Panc1 (cell line): ENCODE measurements around the gene SUPT20HL1. TPM values are rescaled to one million over a fixed set of nuclear protein-coding genes. Genes with fewer than 3 reads are reported as not detected.

Experiments
- ATAC-seq: fragments of 200-7000 bp; cut with Tn5 transposase; 2 replicates; pipeline ENCODE4 v1.9.1; 2020; ENCODE audit warnings: mild to moderate bottlenecking, moderate library complexity
- BruUV-seq: library from RNA; stranded (reverse); fragments of 400-500 nt; replicated peaks from 2 replicates; lab custom pipeline; 2021; lab: Mats Ljungman, UMichigan
- CTCF ChIA-PET: fragments of 300-600 bp; sonication (Branson Sonifier 250); formaldehyde crosslinking; loops from one replicate; lab custom pipeline; 2022; ENCODE audit warnings: antibody characterized with exemption; lab: Charles Lee
- POLR2A ChIA-PET: fragments of 300-600 bp; sonication (Branson Sonifier 250); formaldehyde crosslinking; loops from one replicate; lab custom pipeline; 2022; ENCODE audit warnings: antibody characterized with exemption; lab: Charles Lee
- DNase-seq: peaks from one replicate; pipeline ENCODE4 v3.0.0-alpha.2; 2010; ENCODE audit warnings: low read depth, low spot score
- H3K27ac ChIP-seq: 2 replicates; pipeline ENCODE4 v1.5.1; 2011; ENCODE audit warnings: mild to moderate bottlenecking, low read length, inconsistent platforms
- H3K27me3 ChIP-seq: fragments of 200-500 bp; sonication (Bioruptor generic); 2 replicates; pipeline ENCODE4 v1.6.0; 2014; ENCODE audit warnings: low read length, inconsistent platforms; ENCODE audit not compliant: control insufficient read depth, insufficient read depth
- H3K36me3 ChIP-seq: fragments of 200-500 bp; sonication (Bioruptor generic); 2 replicates; pipeline ENCODE4 v1.5.1; 2014; ENCODE audit warnings: inconsistent platforms, mild to moderate bottlenecking, low read length, moderate library complexity; ENCODE audit not compliant: control insufficient read depth, insufficient read depth
- H3K4me1 ChIP-seq: 2 replicates; pipeline ENCODE4 v1.5.1; 2011; ENCODE audit warnings: inconsistent platforms, mild to moderate bottlenecking, low read length, moderate library complexity; ENCODE audit not compliant: control insufficient read depth, insufficient read depth
- H3K4me3 ChIP-seq, 2 experiments: 2 replicates each; pipeline ENCODE4 v1.5.1; 2011 to 2012; ENCODE audit warnings: low read depth in 2 of 2, low read length in 2 of 2, mild to moderate bottlenecking in 2 of 2, inconsistent platforms in 1 of 2, moderate library complexity in 1 of 2
- H3K9me3 ChIP-seq: fragments of 200-500 bp; sonication (Bioruptor generic); 2 replicates; pipeline ENCODE4 v1.5.1; 2014; ENCODE audit warnings: low read depth, mild to moderate bottlenecking, inconsistent platforms, low read length, moderate library complexity; ENCODE audit not compliant: control insufficient read depth, insufficient read depth
- CTCF ChIP-seq: fragments of 450-650 bp; IDR thresholded peaks from 2 replicates; pipeline ENCODE4 v1.5.1; 2017; ENCODE audit warnings: mild to moderate bottlenecking
- POLR2AphosphoS5 ChIP-seq: IDR thresholded peaks from 2 replicates; pipeline ENCODE4 v1.6.1; 2012; ENCODE audit warnings: mild to moderate bottlenecking, low read depth, low read length, moderate library complexity
- REST ChIP-seq, 2 experiments: IDR thresholded peaks; 2 replicates each; pipeline ENCODE4 v1.6.1; 2011 to 2012; ENCODE audit warnings: low read depth in 2 of 2, control low read depth in 1 of 2, low read length in 1 of 2, mild to moderate bottlenecking in 1 of 2, moderate library complexity in 1 of 2; ENCODE audit not compliant: insufficient read depth in 1 of 2
- SIN3A ChIP-seq: IDR thresholded peaks from 2 replicates; pipeline ENCODE4 v1.6.1; 2012; ENCODE audit warnings: low read depth, mild to moderate bottlenecking, low read length, moderate library complexity, borderline replicate concordance; ENCODE audit not compliant: insufficient read depth
- TCF7L2 ChIP-seq: IDR thresholded peaks from 2 replicates; pipeline ENCODE4 v1.6.1; 2011; ENCODE audit warnings: mild to moderate bottlenecking, low read depth, low read length, inconsistent platforms
- in situ Hi-C: cut with HindIII; loops from 2 replicates; pipeline ENCODE4 v1.10.0; 2016; ENCODE audit warnings: low sequenced_read_pairs, low pct_unique_long_range_greater_than_20kb
- intact Hi-C: fragments of 100-400 bp; cut with micrococcal nuclease; formaldehyde crosslinking; loops from one replicate; pipeline ENCODE4 v1.10.0; 2022; ENCODE audit not compliant: unreplicated experiment
- total RNA-seq: library from RNA; stranded (reverse); gene quantifications from one replicate; pipeline ENCODE4 v1.2.1, GENCODE V29; 2021; ENCODE audit not compliant: unreplicated experiment

The SUPT20HL1 gene
- total RNA-seq, 1 experiment from 2014 or later = not detected

- intact Hi-C loops = no loop called here
- in situ Hi-C loops = no loop called here
- Histone ChIP-seq H3K36me3 (no peaks in the 10 kb centered on the region), H3K27me3 (no peaks in the 10 kb centered on the region), H3K9me3 (no peaks in the 10 kb centered on the region), H3K4me3 (no peak overlapping the region), H3K4me1 (no peaks in the 10 kb centered on the region), H3K27ac (no peak overlapping the region)
- ChIA-PET CTCF (interaction anchor here (0.5 kb wide), 1 partner anchor 22 kb away, joined by 3 read pairs; no protein-coding TSS in a partner anchor), POLR2A (no interaction called here)
- no TSS peak for BruUV-seq
- ATAC-seq (no peak), DNase-seq (no peak)
- TF ChIP-seq POLR2AphosphoS5 = no peak
- TF ChIP-seq TCF7L2 = no peak
- TF ChIP-seq SIN3A = no peak
- TF ChIP-seq REST (IDR thresholded peaks at IDR 0.05; ENCODE audit: insufficient read depth in 1 of 2, low read depth in 2 of 2, low read length in 1 of 2) = no peak
- TF ChIP-seq CTCF = no peak
These were observed 17.6 kb downstream of the SUPT20HL1 start for GRCh38 chrX:24377911-24378468.

- intact Hi-C loops (no loop called here), in situ Hi-C loops (no loop called here)
- TF ChIP-seq POLR2AphosphoS5 (no peak), SIN3A (no peak), CTCF (no peak), REST (IDR thresholded peaks at IDR 0.05; ENCODE audit: insufficient read depth in 1 of 2, low read depth in 2 of 2, low read length in 1 of 2) (no peak), TCF7L2 (no peak)
- POLR2A ChIA-PET = no interaction called here
- BruUV-seq = no TSS peak
- DNase-seq (no peak), ATAC-seq (no peak)
- H3K27me3 ChIP-seq = no peaks in the 10 kb centered on the region
- no peaks in the 10 kb centered on the region for H3K9me3 ChIP-seq
- no peaks in the 10 kb centered on the region for H3K4me1 ChIP-seq
- CTCF ChIA-PET = interaction anchor here (0.5 kb wide), 1 partner anchor 23 kb away, joined by 3 read pairs; no protein-coding TSS in a partner anchor
- no peak overlapping the region for H3K27ac ChIP-seq
- H3K36me3 ChIP-seq = no peaks in the 10 kb centered on the region
- no peak overlapping the region for H3K4me3 ChIP-seq
These were observed 18.3 kb downstream of the SUPT20HL1 start for GRCh38 chrX:24378706-24379105.
